Urothelium cell line (cell line): ENCODE results near the gene APOBEC3F.
A peak's percentile ranks its signal among the peaks of the same experiment; 100 is the strongest.
"Not testable (repeated sequence)": the region's sequence is repeated elsewhere in the genome, so short reads cannot be mapped to it uniquely, and the experiment has no call there.

Experiments
- DNase-seq: peaks from one replicate; pipeline ENCODE4 v3.0.0; 2011; ENCODE audit warnings: low spot score, mixed read lengths
- FAIRE-seq: peaks from 2 replicates; lab custom pipeline; 2011; peaks lifted over from hg19 to GRCh38; lab: Jason Lieb, UNC

APOBEC3F gene

DNA sequence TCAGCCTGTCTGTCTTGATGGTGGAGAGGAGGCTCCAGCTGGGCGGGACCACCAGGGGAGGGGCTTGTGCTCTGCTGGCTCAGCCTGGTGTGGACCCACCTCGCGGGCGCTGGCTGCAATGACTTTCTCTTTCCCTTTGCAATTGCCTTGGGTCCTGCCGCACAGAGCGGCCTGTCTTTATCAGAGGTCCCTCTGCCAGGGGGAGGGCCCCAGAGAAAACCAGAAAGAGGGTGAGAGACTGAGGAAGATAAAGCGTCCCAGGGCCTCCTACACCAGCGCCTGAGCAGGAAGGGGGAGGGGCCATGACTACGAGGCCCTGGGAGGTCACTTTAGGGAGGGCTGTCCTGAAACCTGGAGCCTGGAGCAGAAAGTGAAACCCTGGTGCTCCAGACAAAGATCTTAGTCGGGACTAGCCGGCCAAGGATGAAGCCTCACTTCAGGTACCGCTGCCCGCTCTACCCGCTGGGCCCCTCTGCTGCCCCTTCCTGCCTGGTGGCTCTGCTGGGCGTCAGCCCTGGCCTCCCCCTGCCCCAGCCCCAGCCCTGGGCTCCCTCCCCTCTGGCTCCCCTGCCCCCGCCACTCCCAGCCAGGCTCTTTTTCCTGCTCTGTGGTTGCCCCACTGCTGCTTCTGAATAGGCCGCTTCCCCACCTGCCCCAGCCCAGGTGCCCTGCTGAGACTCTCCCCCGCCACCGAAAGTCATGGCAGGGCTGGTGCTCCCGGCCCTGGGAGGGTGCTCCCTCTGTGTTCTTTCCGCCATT, at the start of gene APOBEC3F:
APOBEC3F (plus strand) TSS at position 327 of the 759 bp plus-strand sequence; CDS start at position 424, 97 bp downstream.
- not testable (repeated sequence) for FAIRE-seq
- DNase-seq, result peak; percentile 46

DNA sequence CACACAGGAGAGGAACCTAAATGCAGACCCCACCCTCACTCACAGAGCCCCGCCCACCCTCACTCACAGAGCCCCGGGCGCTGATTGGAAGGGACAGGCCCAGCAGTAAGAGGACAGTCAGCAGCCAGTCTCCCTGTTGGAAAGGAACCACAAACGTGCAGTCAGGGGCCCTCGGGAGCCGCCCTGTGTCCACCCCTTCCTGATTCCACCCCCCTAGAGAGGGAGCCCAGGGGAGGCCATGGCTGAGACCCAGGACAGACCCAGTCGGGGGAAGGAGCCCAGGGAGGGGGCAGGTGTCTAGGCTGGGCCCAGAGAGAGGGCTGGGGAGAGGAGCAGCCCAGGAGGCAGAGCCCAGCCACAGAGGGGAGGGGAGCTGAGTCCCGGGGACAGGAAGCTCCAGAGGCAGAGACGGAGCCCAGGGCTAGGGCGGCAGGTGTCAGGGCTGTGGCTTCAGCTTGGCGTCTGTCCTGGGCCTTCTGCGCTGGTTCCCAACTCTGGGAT, 47.7 kb upstream of the APOBEC3F start:
- FAIRE-seq, DNase-seq: not testable (repeated sequence)

DNA sequence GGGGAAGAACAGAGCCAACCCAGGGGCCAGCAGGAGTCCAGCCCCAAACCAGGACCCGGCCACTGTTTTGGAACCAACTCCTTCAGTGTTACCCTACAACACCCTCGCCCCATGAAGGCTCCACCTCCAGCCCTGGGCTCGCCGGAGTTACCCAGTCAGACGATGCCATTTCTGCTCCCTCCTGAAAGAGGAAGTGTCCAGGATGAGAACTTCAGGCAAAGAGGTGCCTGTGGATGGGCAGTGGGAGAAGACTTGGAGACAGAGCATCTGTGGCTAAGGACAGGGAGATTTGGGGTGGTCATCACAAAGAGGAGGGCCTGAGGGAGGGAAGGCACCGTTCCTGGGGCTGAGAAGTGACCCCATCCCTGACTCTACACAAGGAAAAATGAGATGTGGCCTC, 44.6 kb upstream of the APOBEC3F start:
- no peak for DNase-seq
- no peak for FAIRE-seq

DNA sequence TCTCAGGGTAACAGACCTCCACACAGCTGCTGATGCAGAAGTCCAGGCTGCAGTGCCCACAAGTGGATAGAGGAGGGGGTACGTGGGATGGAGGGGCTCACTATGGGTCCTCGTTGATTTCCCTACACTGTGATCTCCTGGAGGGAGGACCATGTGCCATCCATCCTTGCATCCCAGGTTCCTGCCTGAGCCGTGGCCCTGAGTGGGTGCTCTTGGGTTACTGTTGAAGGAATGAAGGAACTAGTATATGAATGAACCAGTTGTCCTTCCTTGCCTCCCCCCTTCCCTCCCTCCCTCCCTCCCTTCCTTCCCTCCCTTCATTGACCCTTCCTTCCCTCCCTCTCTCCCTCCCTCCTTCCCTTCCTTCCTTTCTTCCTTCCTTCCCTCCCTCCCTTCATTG, 43.1 kb upstream of the APOBEC3F start:
- DNase-seq (no peak), FAIRE-seq (no peak)

DNA sequence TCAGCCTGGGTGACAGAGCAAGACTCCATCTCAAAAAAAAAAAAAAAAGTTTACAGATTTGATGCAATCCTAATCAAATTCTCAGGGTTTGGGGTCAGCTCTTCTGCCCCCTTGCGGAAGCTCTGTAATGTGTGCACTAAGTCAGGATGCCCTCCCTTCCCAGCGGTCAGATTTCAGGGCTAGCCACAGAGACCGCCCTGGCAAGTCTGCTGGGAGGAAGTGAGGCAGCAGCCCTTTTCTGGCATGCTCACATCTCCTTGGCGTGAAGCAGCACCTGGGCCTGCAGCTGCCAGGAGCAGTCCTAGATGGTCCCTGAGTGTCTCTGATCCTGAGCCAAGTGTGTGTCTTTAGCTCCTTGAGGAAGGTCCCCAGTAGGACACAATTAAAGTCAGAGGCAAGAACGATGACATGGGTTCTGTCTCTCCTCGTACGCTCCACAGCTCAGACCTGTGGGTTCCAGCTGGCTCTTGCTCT, 37.5 kb upstream of the APOBEC3F start:
- peak; percentile 82 for FAIRE-seq
- peak; percentile 96 for DNase-seq

DNA sequence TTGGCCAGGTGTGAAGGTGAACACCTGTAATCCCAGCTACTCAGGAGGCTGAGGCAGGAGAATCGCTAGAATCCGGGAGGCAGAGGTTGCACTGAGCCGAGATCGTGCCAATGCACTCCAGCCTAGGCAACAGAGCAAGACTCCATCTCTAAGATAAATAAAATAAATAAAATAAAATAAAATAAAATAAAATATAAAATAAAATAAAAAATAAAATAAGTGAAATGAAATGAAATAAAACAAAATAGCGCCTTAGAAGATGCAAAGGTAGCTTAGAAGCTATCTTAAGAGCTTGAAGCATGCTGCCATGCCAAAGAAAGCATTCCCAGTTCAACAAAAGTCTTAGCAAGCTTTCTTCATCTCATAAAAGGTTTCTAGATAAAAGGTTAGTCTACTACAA, 33.5 kb upstream of the APOBEC3F start:
- FAIRE-seq (no peak), DNase-seq (no peak)

DNA sequence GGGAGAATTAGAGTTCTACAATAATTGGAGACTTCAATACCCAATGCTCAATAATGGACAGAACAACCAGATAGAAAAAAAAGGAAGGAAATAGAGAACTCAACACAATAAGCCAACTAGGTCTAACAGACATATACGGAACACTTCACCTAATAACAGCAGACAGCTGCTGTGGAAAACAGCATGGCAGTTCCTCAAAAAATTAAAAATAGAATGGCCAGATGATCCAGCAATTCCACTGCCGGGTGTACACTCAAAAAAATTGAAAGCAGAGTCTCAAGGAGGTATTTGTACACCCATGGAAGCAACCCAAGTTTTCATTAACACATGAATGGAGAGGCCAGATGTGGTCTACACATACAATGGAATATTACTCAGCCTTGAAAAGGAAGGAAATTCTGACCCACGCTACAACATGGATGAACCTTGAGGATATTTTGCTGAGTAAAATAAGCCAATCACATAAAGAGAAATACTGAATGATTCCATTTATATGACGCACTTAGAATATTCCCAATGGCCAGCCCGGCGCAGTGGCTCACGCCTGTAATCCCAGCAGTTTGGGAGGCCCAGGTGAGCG, 32.3 kb upstream of the APOBEC3F start:
- FAIRE-seq, result peak; percentile 71
- DNase-seq, result not testable (repeated sequence)

DNA sequence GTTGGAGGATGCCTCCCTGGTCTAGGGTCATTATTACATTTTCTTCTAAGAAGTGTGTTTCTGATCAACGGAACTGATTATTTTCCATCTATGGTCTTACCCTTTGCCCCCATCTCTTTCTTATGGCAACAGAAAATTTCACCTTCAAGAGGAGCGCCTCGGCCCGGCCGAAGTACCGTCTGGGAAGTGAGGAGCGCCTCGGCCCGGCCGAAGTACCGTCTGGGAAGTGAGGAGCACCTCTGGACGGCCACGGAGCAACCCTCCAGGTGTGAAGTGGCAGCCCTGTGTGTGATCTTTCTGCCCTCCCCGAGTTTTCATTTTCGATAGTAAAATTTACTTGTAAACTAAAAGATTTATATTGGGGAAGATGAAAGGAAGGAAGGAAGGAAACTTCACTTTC, 29.7 kb upstream of the APOBEC3F start:
- FAIRE-seq (no peak), DNase-seq (no peak)

DNA sequence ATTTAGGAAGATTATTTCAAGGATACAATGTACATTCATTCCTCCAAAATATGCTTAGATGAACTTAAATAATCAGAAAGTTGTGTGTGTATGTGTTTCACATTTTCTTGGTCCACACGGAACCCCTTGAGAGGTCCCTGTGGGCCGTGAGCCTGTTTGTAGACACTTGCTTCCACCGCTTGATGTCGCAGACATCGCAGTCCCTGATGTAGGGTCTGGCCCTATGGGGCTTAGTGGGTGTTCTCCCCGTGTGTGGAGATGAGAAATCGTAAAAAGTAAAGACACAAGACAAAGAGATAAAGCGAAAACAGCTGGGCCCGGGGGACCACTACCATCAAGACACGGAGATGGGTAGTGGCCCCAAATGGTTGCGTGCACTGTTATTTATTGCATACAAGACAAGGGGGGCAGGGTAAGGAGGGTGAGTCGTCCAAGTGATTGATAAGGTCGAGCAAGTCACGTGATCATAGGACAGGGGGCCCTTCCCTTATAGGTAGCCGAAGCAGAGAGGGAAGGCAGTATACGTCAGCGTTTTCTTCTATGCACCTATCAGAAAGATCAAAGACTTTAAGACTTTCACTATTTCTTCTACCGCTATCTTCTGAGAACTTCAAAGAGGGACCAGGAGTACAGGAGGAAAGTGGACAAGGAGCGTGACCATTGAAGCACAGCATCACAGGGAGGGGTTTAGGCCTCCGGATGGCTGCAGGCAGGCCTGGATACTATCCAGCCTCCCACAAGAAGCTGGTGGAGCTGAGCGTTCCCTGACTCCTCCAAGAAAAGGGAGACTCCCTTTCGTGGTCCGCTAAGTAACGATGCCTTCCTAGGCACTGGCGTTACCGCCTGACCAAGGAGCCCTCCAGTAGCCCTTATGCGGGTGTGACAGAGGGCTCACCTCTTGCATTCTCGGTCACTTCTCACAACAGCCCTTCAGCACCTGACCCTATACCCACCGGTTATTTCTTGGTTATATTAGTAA, 27.8 kb upstream of the APOBEC3F start:
- DNase-seq, result no peak
- FAIRE-seq, result no peak

DNA sequence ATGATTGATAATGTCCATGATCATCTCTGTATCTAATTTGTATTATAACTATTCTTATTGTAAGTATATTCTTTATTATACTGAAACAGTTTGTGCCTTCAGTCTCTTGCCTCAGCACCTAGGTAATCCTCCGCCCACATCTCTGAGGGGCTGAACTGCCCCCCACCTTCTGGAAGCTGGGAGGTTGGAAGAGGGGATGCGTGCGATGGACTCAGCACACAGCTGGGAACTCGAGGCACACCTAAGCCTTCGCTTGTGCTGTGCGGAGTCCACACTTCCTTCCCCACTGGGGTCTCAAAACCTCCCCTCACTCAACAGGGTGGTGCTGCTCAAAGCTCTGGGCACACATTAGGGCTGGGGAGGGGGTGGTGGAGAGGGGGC, 27.1 kb upstream of the APOBEC3F start:
- not testable (repeated sequence) for FAIRE-seq, DNase-seq

DNA sequence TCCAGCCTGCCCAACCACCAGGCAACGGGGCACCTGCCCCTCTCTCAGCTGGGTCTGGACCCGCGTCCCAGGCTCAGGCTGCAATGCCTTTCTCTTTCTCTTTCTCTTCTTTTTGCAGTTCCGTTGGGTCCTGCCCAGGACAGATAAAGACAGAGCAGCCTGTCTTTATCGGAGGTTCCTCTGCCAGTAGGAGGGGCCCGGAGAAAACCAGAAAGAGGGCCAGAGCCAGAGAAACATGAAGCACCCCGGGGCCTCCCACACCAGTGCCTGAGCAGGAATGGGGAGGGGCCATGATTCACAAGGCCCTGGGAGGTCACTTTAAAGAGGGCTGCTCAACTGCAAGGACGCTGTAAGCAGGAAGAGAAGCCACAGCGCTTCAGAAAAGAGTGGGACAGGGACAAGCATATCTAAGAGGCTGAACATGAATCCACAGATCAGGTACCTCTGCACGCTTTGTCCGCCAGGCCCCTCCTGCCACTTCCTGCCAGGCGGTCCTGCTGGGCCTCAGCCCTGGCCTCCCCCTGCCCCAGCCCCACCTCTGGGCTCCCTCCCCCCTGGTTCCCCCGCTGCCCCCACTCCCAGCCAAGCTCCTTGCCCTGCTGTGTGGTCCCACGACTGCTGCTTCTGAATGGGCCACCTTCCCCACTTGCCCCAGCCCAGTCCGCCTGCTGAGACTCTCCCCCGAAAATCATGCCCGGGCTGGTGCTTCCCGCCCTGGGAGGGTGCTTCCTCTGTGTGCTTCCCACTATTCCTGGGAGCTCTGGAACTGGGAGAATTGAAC, 26.5 kb upstream of the APOBEC3F start, which contains the start of gene APOBEC3C:
APOBEC3C (plus strand) TSS at position 316 of the 781 bp plus-strand sequence; CDS start at position 422, 106 bp downstream.
- DNase-seq, result peak; percentile 84
- FAIRE-seq, result no peak

DNA sequence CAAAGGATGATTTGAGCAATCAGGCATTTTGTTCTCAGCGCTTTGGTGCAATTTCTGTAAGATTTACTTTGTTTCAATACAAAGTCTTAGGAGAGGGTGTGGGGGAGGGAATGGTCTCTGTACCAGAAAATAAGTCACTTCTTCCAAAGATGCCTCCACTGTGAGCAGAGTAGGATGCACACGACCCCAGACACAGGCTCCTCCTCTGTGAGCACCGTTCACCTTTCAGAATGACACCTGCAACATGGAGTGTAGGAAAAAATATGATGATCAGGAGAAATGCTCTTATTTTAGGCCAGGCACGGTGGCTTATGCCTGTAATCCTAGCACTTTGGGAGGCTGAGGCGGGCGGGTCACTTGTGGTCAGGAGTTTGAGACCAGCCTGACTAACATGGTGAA, 25.9 kb upstream of the APOBEC3F start:
- FAIRE-seq, result peak; percentile 61
- not testable (repeated sequence) for DNase-seq

DNA sequence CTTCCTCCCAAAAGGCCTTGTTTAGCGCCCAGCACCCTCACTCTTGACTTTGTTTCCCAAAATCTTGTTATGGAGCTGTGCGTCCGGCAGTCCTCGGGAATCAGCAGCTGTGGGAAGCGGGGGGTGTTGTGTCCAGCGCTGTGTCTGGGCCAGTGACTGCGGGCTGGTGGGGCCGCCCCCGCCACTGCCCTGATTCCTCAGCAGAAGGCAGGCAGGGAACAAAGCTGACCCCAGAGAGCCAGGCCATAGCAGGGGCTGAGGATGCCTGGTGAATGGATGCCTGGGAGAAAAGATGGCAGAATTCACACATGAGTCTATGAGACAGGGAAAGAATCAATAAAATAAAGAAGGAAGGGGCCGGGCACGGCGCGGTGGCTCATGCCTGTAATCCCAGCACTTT, 24.1 kb upstream of the APOBEC3F start:
- FAIRE-seq (no peak), DNase-seq (no peak)

DNA sequence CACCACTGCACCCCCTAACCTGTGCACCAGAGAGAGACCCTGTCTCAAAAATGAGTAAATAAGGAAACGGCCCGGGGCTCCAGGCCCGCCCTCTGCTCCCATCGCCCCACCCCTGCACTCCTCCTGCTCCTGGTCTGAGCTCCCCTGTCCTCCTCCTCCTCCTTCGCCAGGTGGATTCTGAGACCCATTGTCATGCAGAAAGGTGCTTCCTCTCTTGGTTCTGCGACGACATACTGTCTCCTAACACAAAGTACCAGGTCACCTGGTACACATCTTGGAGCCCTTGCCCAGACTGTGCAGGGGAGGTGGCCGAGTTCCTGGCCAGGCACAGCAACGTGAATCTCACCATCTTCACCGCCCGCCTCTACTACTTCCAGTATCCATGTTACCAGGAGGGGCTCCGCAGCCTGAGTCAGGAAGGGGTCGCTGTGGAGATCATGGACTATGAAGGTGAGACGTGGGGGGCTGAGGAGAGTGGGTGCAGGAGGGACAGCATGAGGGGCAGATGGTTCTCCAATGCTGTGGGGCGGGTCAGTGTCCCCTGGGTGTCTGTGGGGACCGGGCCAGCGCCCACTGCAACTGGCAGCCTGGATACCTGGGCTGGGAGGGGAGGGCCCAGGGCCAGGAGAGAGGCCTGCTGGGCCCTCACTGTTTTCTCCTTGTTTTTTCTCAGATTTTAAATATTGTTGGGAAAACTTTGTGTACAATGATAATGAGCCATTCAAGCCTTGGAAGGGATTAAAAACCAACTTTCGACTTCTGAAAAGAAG, 22.9 kb upstream of the APOBEC3F start:
- FAIRE-seq, result no peak

DNA sequence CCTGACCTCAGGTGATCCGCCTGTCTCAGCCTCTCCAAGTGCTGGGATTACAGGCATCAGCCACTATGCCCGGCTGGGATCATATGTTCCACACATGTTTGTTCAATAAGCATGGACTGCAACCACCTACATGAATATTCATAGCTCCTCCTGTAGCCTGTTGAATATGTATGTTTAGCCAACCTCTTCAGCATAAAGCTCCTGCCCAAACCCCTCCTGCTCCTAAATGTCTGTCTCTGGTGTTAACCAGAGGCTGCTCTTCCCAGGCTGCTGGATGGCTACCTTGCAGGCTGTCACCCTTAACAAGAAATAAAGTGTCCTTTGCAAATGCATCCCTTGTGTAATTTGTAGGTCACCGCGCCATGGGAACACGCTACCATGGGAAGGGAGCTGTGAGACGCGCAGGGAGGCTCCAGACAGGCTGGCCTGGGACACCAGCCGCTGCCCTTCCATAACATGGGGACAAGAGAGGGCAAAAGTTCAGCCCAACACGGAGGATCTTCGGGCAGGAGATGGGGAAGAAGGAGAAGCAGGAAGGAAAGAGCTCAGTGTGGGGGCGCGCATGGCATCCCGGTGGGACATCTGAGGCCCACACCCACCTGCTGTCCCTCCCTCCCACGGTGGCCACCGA, 20.5 kb upstream of the APOBEC3F start:
- not testable (repeated sequence) for DNase-seq
- FAIRE-seq, result peak; percentile 37

More for the DNA sequence above, 22.9 kb upstream of the APOBEC3F start:
- DNase-seq, result no peak

DNA sequence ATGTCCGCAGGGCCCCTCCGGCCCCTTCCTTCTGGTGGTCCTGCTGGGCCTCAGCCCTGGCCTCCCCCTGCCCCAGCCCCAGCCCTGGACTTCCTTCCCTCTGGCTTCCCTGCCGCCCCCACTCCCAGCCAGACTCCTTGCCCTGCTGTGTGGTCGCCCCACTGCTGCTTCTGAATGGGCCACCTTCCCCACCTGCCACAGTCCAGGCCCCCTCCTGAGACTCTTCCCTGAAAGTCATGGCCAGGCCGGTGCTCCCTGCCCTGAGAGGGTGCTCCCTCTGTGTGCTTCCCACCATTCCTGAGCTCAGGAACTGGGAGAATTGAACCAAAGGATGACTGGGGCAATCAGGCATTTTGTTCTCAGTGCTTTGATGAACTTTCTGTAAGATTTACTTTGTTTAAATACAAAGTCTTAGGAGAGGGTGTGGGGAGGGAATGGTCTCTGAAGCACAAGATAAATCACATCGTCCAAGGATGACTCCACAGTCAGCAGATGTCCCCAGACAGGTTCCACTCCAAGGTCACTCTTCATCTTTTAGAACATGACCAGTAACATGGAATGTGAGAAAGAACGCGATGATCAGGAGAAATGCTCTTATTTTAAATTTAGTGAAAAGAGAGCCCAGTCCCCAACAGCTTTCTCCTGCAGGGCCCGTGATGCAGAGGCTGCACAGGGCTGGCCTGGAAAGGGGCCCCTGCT, 19.0 kb upstream of the APOBEC3F start:
- FAIRE-seq (peak; percentile 65), DNase-seq (no peak)

DNA sequence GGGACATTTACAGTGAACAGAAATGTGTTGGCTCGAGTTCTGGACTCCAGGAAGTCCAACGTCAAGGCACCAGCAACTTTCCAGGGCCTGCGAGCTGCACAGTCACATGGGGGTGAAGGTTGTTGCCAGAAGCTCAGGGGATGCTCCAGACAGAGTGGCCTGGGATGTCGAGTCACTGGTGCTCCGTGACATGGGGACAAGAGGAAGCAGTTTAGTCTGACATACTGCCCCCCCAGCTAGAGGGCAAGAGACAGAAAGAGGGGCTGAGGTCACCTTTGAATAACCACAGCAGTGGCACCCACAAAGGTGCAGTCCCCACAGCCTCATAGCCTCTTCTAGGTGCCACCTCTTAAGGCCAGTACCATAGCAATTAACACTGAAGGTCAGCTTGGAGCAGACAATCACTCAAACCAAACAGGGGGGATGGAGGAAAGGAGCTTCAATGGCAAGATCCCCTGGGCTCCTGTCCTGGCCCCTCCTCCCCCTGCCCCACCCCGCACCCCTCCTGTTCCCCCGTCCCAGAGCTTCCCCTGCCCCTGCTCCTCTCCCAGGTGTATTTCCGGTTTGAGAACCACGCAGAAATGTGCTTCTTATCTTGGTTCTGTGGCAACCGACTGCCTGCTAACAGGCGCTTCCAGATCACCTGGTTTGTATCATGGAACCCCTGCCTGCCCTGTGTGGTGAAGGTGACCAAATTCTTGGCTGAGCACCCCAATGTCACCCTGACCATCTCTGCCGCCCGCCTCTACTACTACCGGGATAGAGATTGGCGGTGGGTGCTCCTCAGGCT, 15.9 kb upstream of the APOBEC3F start:
- DNase-seq, result no peak
- no peak for FAIRE-seq
